AG08395 (cell line): ENCODE measurements around the gene SYCP2L.

ENCODE experiments used
- DNase-seq: peaks from one replicate; pipeline ENCODE4 v3.0.0; 2012; ENCODE audit warnings: mixed read lengths, low spot score

The SYCP2L gene

GRCh38 chr6:11008821-11009220 is 122.0 kb downstream of the SYCP2L start:
- DNase-seq = peak; percentile 15

GRCh38 chr6:11009353-11009752 is 122.5 kb downstream of the SYCP2L start:
- DNase-seq = peak; percentile 16

GRCh38 chr6:11011787-11012234 is 125.0 kb downstream of the SYCP2L start:
- DNase-seq = no peak

- no peak for DNase-seq
Measured at GRCh38 chr6:11012295-11012754, 125.5 kb downstream of the SYCP2L start.

- no peak for DNase-seq
Measured at GRCh38 chr6:11012976-11013720, 126.3 kb downstream of the SYCP2L start.

GRCh38 chr6:11013721-11014070 is 126.8 kb downstream of the SYCP2L start:
- DNase-seq = no peak

GRCh38 chr6:11015102-11015501 is 128.2 kb downstream of the SYCP2L start:
- no peak for DNase-seq

- DNase-seq = no peak
Measured at GRCh38 chr6:11016452-11016851, 129.6 kb downstream of the SYCP2L start.

- no peak for DNase-seq
Measured at GRCh38 chr6:11017090-11017489, 130.2 kb downstream of the SYCP2L start.

- no peak for DNase-seq
Measured at GRCh38 chr6:11018225-11018624, 131.4 kb downstream of the SYCP2L start.

- DNase-seq = no peak
Measured at GRCh38 chr6:11021003-11021402, 134.2 kb downstream of the SYCP2L start.

- no peak for DNase-seq
Measured at GRCh38 chr6:11021714-11022113, 134.9 kb downstream of the SYCP2L start.

- DNase-seq = no peak
Measured at GRCh38 chr6:11023032-11023431, 136.2 kb downstream of the SYCP2L start.
